Parathyroid adenoma (tissue), 2 donors: Measurements from ENCODE around the gene ENOX1.

ENCODE experiments used
- H2AFZ ChIP-seq: fragments of 300-600 bp; sonication (generic); one replicate; pipeline ENCODE4 v1.7.0; 2017; ENCODE audit warnings: antibody characterized with exemption, mild to moderate bottlenecking
- H3K27ac ChIP-seq: fragments of 300-600 bp; sonication (generic); one replicate; pipeline ENCODE4 v1.7.0; 2017
- H3K27me3 ChIP-seq: fragments of 300-600 bp; sonication (generic); one replicate; pipeline ENCODE4 v1.7.0; 2017; ENCODE audit warnings: low read length; ENCODE audit not compliant: control insufficient read depth, insufficient read depth
- H3K36me3 ChIP-seq: fragments of 300-600 bp; sonication (generic); one replicate; pipeline ENCODE4 v1.7.0; 2017; ENCODE audit warnings: low read length; ENCODE audit not compliant: control insufficient read depth, insufficient read depth
- H3K4me1 ChIP-seq: fragments of 300-600 bp; sonication (generic); one replicate; pipeline ENCODE4 v1.7.0; 2017; ENCODE audit warnings: control low read depth
- H3K4me2 ChIP-seq: fragments of 300-600 bp; sonication (generic); one replicate; pipeline ENCODE4 v1.7.0; 2017; ENCODE audit warnings: low read length
- H3K4me3 ChIP-seq: fragments of 300-600 bp; sonication (generic); one replicate; pipeline ENCODE4 v1.7.0; 2017; ENCODE audit warnings: low read depth, low read length
- H3K79me2 ChIP-seq: fragments of 300-600 bp; sonication (generic); one replicate; pipeline ENCODE4 v1.7.0; 2017; ENCODE audit warnings: control low read depth
- H3K9ac ChIP-seq: fragments of 300-600 bp; sonication (generic); one replicate; pipeline ENCODE4 v1.7.0; 2017; ENCODE audit warnings: mild to moderate bottlenecking
- H3K9me3 ChIP-seq: fragments of 300-600 bp; sonication (generic); one replicate; pipeline ENCODE4 v1.7.0; 2017; ENCODE audit warnings: low read length; ENCODE audit not compliant: control insufficient read depth
- TF ChIP-seq, protein P1 (sequence below): fragments of 300-600 bp; sonication (generic); IDR thresholded peaks from one replicate; pipeline ENCODE4 v1.7.0; 2017; ENCODE audit warnings: antibody characterized with exemption, mild to moderate bottlenecking
- donor health status: primary hyperparathyroidism.

ENOX1 gene

DNA sequence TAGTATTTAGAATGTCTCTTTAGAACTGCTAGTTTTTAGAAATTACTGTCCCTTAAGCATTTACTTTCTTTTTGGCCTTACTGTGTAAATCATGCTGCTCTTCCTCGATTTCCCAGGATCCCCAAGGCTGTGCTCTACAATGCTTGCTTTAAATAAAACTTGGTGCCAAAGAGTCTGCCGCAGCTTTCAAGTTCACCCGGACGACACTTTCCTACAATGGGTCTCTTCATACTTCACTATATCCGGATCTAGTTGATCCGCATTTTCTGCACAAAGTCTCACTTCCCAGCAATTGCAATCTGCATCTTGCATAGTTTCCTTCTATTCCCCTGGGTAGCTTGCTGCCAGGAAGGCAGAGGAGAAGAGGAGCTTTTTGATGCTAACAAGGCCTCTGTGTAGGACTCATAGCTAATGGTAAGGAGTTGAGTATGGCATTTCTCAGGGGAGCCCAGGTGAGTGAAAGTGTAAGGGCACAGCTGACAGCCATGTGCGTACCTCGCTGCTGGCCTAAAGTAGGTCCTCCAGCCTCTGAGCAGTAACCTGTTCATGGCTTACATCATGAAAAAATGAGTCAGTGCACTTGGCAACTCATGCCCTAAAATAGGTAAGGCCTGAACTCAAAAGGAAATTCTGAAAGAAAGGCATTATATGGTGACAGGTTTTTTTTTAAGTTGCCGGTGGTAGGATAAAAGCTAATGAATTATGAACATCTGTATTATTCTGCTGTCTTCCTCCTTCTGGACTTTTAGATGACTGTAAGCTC, 101.6 kb downstream of the ENOX1 start:
- Histone ChIP-seq H3K27ac (no peak overlapping the region), H3K9ac (no peak overlapping the region), H3K36me3 (no peaks in the 10 kb centered on the region), H3K4me3 (no peak overlapping the region), H2AFZ (no peak overlapping the region), H3K79me2 (no peaks in the 10 kb centered on the region), H3K4me2 (no peak overlapping the region), H3K9me3 (no peaks in the 10 kb centered on the region), H3K4me1 (no peaks in the 10 kb centered on the region), H3K27me3 (no peaks in the 10 kb centered on the region)
- TF ChIP-seq, protein P1, sequence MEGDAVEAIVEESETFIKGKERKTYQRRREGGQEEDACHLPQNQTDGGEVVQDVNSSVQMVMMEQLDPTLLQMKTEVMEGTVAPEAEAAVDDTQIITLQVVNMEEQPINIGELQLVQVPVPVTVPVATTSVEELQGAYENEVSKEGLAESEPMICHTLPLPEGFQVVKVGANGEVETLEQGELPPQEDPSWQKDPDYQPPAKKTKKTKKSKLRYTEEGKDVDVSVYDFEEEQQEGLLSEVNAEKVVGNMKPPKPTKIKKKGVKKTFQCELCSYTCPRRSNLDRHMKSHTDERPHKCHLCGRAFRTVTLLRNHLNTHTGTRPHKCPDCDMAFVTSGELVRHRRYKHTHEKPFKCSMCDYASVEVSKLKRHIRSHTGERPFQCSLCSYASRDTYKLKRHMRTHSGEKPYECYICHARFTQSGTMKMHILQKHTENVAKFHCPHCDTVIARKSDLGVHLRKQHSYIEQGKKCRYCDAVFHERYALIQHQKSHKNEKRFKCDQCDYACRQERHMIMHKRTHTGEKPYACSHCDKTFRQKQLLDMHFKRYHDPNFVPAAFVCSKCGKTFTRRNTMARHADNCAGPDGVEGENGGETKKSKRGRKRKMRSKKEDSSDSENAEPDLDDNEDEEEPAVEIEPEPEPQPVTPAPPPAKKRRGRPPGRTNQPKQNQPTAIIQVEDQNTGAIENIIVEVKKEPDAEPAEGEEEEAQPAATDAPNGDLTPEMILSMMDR: no peak

DNA sequence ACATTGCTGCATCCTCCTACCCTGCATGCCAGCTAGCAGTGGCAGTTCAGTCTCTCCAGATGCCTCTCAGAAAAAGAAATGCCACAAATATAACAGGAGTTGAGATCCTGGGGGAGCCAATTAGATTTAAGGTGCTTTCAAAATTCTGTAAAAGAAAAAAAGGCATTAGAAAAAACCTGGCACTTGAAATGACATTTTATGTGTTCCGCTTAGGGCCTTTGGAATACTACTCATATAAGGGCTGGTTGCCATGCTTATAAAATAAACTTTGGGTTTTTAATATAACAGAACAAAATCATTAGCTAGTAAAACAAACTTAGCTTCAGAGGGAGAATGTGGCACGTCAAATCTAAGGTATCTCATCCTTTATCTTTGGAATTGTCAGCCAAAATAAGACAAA, 104.1 kb downstream of the ENOX1 start:
- H3K27me3 ChIP-seq: no peaks in the 10 kb centered on the region
- H3K36me3 ChIP-seq: no peaks in the 10 kb centered on the region
- H3K4me3 ChIP-seq: no peak overlapping the region
- H3K4me1 ChIP-seq: no peaks in the 10 kb centered on the region
- H3K27ac ChIP-seq: no peak overlapping the region
- no peaks in the 10 kb centered on the region for H3K79me2 ChIP-seq
- no peaks in the 10 kb centered on the region for H3K9me3 ChIP-seq
- TF ChIP-seq, protein P1: no peak
- H3K9ac ChIP-seq: no peak overlapping the region
- no peak overlapping the region for H2AFZ ChIP-seq
- no peak overlapping the region for H3K4me2 ChIP-seq

DNA sequence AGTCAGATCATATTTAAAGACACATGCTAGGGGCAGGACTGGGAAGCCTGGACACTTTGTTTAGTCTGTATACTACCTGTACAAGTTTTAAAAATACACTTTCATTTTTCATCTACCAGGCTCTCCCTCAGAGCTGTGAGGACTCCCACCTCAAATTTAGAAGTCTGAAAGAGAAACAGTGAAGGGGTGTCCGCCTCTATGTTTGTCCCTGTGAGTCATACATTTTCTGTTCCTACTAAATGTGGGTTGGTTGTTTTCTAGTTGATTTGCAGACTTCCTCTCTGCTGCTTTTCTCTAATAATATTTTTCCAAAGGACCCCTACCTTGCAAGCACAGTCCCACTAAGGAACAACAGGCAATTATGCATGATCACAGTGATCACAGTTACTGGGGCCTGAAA, 110.5 kb downstream of the ENOX1 start:
- TF ChIP-seq, protein P1: no peak
- Histone ChIP-seq H3K9ac (no peak overlapping the region), H3K27ac (no peak overlapping the region), H3K9me3 (no peaks in the 10 kb centered on the region), H2AFZ (no peak overlapping the region), H3K4me2 (no peak overlapping the region), H3K4me3 (no peak overlapping the region), H3K79me2 (no peaks in the 10 kb centered on the region), H3K27me3 (no peaks in the 10 kb centered on the region), H3K4me1 (no peaks in the 10 kb centered on the region), H3K36me3 (no peaks in the 10 kb centered on the region)

DNA sequence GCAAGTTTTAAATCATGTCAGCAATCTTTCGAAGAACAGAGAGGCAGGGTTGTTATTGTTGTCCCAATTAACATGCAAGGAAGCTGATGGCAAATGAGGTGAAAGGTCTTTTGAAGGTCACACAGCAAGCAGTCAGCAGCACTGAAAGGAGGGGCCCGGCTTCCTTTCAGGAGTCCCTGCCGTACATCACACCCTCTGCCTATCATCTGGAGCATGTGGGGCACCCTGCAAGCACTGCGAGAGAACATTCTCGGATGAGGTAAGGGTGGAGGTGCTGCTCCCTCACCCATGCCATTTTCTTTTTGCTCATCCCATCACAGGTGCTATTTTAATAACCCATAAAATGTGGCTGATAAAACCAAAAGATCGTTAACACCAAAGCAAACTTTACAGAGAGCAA, 111.2 kb downstream of the ENOX1 start:
- Histone ChIP-seq H3K4me3 (no peak overlapping the region), H3K79me2 (no peaks in the 10 kb centered on the region), H3K27ac (no peak overlapping the region), H3K4me2 (no peak overlapping the region), H2AFZ (no peak overlapping the region), H3K9me3 (no peaks in the 10 kb centered on the region), H3K4me1 (no peaks in the 10 kb centered on the region), H3K9ac (no peak overlapping the region), H3K36me3 (no peaks in the 10 kb centered on the region), H3K27me3 (no peaks in the 10 kb centered on the region)
- TF ChIP-seq, protein P1: no peak

DNA sequence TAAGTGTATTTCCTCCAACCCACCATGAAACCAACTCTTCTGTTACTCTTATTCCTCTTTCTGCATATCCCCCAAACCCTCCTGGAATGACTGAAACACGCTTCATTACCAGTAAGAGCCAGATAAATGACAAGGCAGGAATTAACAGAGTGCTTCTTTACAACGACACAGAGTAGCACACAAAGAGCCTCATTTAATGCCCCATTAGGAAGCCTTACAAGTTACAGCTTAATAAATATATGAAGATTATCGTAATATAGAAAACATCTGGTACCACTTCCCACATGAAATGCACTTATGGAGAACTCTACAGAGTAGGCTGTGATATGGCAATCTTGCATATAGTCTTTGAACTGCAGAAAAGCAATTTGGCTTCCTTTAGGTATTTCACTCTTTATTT, 116.8 kb downstream of the ENOX1 start:
- no peaks in the 10 kb centered on the region for H3K79me2 ChIP-seq
- no peak overlapping the region for H3K9ac ChIP-seq
- no peak overlapping the region for H3K4me3 ChIP-seq
- H3K27ac ChIP-seq: no peak overlapping the region
- H3K4me1 ChIP-seq: no peaks in the 10 kb centered on the region
- H3K36me3 ChIP-seq: no peaks in the 10 kb centered on the region
- no peaks in the 10 kb centered on the region for H3K27me3 ChIP-seq
- H3K9me3 ChIP-seq: no peaks in the 10 kb centered on the region
- H2AFZ ChIP-seq: no peak overlapping the region
- TF ChIP-seq, protein P1: no peak
- H3K4me2 ChIP-seq: no peak overlapping the region
